GM12874 (cell line): Measurements from ENCODE around the gene VSTM5.

ENCODE experiments used
- TF ChIP-seq, protein P1 (sequence below): IDR thresholded peaks from 2 replicates; pipeline ENCODE4 v1.5.1; 2011; ENCODE audit warnings: low read depth, mild to moderate bottlenecking, control low read depth, low read length, moderate library complexity; ENCODE audit not compliant: insufficient read depth

VSTM5 gene

DNA sequence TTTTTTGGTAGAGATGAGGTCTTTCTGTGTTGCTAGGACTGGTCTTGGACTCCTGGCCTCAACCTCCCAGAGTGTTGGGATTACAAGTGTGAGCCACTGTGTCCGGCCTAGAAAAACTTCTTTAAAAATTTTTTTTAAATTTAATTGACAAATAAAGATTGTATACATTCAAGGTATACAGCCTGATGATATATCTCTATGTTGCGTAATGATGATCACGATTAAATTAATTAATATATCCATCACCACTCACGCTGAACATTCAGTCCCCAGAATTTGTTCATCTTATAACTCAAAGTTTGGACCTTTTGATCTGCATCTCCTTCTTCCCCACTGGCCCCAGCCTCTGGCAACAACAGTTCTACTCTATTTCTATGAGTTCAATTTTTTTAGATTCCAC, 27.2 kb downstream of the VSTM5 start:
- TF ChIP-seq, protein P1, sequence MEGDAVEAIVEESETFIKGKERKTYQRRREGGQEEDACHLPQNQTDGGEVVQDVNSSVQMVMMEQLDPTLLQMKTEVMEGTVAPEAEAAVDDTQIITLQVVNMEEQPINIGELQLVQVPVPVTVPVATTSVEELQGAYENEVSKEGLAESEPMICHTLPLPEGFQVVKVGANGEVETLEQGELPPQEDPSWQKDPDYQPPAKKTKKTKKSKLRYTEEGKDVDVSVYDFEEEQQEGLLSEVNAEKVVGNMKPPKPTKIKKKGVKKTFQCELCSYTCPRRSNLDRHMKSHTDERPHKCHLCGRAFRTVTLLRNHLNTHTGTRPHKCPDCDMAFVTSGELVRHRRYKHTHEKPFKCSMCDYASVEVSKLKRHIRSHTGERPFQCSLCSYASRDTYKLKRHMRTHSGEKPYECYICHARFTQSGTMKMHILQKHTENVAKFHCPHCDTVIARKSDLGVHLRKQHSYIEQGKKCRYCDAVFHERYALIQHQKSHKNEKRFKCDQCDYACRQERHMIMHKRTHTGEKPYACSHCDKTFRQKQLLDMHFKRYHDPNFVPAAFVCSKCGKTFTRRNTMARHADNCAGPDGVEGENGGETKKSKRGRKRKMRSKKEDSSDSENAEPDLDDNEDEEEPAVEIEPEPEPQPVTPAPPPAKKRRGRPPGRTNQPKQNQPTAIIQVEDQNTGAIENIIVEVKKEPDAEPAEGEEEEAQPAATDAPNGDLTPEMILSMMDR: no peak

DNA sequence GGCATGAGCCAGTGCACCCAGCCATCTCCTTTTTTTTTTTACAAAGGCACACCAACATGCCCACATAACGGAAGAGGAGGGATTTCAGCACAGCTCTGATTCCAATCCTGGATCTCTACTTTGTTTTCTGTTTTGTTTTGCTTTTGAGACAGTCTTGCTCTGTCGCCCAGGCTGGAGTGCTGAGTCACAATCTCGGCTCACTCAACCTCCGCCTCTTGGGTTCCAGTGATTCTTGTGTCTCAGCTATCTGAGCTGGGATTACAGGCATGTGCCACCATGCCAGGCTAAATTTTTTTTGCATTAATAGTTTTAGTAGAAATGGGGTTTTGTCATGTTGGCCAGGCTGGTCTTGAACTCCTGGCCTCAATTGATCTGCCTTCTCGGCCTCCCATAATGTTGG, 28.1 kb downstream of the VSTM5 start:
- TF ChIP-seq, protein P1: no peak

DNA sequence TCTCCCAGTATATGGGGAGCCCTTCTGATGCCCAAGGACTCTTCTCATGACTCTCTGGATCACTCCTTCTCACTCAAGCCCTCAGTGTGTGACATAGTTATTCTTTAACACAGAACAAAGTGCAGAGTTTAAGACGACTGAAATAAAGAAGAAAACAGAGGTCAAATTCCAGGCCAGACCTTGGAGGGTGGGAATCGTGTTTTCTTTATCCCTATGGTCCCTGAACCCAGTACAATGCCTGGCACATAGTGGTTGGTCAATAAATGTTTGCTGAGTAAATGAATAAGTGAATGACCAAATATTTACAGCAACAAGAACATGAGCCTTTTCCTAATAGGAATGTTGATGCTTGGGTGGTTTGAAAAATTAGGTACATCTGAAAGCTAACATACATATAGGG, 28.8 kb downstream of the VSTM5 start:
- TF ChIP-seq, protein P1: no peak

DNA sequence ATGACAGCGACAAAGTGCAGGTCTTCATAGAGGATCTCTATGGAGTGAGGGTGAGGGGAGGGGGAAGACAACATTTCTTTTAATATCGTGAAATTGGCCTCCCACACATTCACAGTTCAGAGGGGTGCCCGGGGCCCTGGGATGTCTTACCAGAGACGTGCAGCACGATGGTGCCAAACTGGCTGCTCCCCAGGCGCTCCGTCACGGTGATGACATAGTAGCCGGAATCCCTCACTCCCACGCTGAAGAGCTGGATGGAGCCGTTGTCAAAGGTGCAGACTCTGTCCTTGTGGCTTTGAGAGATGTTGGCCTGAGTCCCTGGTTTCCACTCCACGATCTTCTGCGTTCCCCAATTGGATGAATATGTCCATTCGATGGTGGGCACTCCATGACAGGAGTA, 29.6 kb downstream of the VSTM5 start:
- TF ChIP-seq, protein P1: no peak

DNA sequence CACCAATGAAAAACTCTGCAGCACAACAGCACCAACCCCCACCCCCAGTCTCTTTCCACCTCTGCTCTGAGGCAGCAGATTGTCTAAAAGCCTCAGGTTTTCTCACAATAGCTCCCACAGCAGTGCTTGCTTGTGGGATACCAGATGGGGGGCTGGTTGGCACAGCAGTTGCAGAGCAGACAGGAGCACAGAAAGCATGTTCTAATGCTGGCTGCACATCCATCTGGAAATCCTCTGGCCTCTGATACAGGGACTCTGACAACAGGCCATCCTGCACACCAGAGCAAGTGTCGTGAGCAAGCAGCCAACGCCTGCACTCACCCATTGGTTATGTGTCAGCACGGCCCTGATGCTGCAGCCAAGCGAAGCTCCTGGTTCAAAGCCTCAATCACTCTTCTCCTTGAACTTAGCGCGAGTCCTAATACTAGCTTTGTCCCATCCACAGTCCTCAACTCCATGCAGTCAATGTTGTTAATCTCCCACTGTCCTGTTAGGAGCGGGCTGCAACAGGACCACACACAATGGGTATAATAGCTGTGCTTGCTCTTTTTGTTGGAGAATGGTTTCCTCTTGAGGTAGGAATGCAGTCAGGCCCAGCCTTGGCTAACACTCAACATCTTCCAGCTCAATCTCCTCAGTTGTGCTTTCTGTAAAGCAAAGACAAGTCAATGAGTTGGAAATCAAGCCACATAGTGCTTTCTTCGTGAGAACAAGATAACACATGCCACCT, 30.3 kb downstream of the VSTM5 start:
- TF ChIP-seq, protein P1: no peak

DNA sequence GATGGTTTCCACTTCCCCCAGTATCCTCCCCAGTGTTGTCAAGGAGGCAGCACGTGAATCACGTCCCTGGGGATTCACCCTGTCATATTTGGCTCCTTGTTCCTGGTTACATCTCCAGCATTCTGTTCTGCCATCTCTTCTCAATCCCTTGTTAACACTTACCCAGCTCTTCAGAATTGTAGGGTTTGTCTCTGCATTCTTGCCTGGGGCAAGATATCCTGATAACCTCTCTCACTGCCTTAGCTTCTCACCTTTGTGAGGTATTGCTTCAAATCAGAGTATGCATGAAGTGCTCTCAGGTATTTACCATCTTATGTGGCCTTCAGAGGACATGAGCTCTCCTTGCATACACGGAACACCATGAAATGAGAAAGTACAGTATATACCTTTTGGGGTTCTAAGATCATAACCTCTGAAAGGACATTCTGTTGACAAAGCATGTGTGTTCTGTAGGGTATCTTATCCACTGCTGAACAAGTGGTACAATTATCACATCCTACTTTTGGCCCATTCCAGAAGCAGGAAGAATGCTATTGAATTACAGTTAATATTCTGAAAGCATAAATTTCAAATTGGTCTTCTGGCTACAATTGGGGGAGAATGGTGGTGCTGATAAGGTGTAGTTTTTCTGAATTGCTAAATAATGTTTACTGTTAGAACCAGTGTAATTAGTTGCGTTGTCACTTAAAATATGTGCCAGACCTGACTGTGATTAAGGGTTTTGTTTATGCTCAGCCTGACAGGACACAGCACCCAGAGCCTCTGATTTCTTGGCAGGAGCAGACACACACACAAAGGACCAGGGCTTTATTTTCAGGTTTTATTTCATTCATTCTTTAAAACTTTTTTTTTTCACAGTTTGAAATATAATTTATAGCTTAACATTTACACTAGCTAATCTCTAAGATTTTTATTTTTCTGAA, 32.7 kb downstream of the VSTM5 start:
- TF ChIP-seq, protein P1: no peak

DNA sequence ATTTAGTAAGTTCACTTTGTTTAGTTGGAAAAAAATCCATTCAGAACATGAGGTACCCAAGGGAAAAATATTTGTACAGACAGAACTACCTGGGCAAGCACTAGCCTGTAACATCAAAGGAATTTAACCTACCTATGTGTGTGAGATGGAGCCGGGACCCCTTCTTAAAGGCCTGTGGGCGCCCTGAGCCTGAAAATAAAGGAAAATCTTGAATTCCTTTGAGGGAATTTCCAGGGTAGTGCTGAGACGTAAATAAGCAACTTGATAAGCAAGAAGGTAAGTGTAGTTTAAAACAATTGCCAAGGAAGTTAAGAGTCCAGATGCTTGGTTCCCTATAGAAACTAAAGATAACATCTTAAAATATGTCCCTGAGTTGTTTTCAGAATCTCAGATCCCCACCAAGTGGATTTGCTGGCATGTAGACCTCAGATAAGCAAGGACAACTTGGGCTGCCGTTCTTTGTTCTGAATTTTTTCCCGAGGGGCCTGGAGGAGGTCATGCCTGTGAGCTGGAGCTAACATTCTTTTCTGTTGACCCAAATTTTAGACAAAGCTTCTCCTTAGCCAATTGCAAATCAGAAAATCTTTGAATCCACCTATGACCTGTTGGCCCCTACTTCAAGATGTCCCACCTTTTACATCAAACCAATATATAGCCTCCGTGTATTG, 35.3 kb downstream of the VSTM5 start:
- TF ChIP-seq, protein P1: no peak
